Heart left ventricle (tissue), 16 donors: ENCODE measurements around the gene NALCN. TPM values are rescaled to one million over a fixed set of nuclear protein-coding genes. Genes with fewer than 3 reads are reported as not detected.

Experiments
- ATAC-seq, 4 donors: fragments of 200-7000 bp; cut with Tn5 transposase; one replicate each; pipeline ENCODE4 v1.9.1; 2020 to 2022; ENCODE audit warnings: moderate library complexity in 4 of 4, mild to moderate bottlenecking in 3 of 4, moderate number of reproducible peaks in 1 of 4
- DNase-seq, 5 donors: peaks; one replicate each; pipeline ENCODE4 v3.0.0-alpha.2; 2020
- H3K27ac ChIP-seq, 12 donors: fragments of 200-600 bp; sonication (generic) in 4 of 12; one replicate each; pipeline versions ENCODE4 v1.5.0 to v1.8.0; 2016 to 2022; ENCODE audit warnings: mild to moderate bottlenecking in 2 of 12
- H3K27me3 ChIP-seq, 9 donors: fragments of 200-600 bp; sonication (generic) in 2 of 9; one replicate each; pipeline versions ENCODE4 v1.5.1 to v1.8.0; 2016 to 2022; ENCODE audit warnings: mild to moderate bottlenecking in 3 of 9
- H3K36me3 ChIP-seq, 9 donors: fragments of 200-600 bp; sonication (generic) in 2 of 9; one replicate each; pipeline versions ENCODE4 v1.5.0 to v1.8.0; 2018 to 2022; ENCODE audit warnings: mild to moderate bottlenecking in 2 of 9
- H3K4me1 ChIP-seq, 12 donors: fragments of 200-600 bp; sonication (generic) in 4 of 12; one replicate each; pipeline versions ENCODE4 v1.5.0 to v1.8.0; 2016 to 2022; ENCODE audit warnings: mild to moderate bottlenecking in 3 of 12
- H3K4me3 ChIP-seq, 12 donors: fragments of 200-600 bp; sonication (generic) in 4 of 12; one replicate each; pipeline versions ENCODE4 v1.5.0 to v1.8.0; 2017 to 2022; ENCODE audit warnings: mild to moderate bottlenecking in 9 of 12, moderate library complexity in 4 of 12
- H3K9me3 ChIP-seq, 12 donors: fragments of 200-600 bp; sonication (generic) in 4 of 12; one replicate each; pipeline versions ENCODE4 v1.5.0 to v1.8.0; 2016 to 2022; ENCODE audit warnings: mild to moderate bottlenecking in 1 of 12
- POLR2A ChIP-seq, 2 donors: fragments of 450-650 bp; IDR thresholded peaks; one replicate each; pipeline ENCODE4 v1.6.1; 2017; ENCODE audit warnings: antibody characterized with exemption in 2 of 2, mild to moderate bottlenecking in 2 of 2, moderate library complexity in 2 of 2
- WGBS, 4 donors: extraction: QIAGEN DNeasy Blood & Tissue Kit in 2 of 4; methylation state at CpG; one replicate each; pipeline versions ENCODE4 v1.1.5 to v1.1.7; 2013 to 2018; 5-methylcytosine and 5-hydroxymethylcytosine counted together
- intact Hi-C, 10 donors: fragments of 100-400 bp; cut with DNase I; formaldehyde crosslinking; loops; one replicate each; pipeline versions ENCODE4 v1.11.1 to v1.14.2; 2022
- long read RNA-seq, 3 donors: library from polyadenylated mRNA; unstranded; transcript quantifications; one replicate each; pipeline ENCODE4 v2.0.0, GENCODE V29; 2020 to 2021
- polyA plus RNA-seq, 2 donors: library from polyadenylated mRNA; stranded (reverse); fragments of 200-250 nt; gene quantifications; one replicate each; pipeline ENCODE4 v1.2.3, GENCODE V29; 2013
- total RNA-seq, 9 donors: library from RNA; depleted of rRNA in 2 of 9; stranded (reverse); fragments of >200 nt in 2 of 9; fragmentation: NEBNext Ultra II Directional in 3 of 9; extraction: Animal tissue kit (Norgen Biotek cat#: 25700) in 3 of 9; gene quantifications; one replicate each; pipeline versions ENCODE4 v1.1.0 to v1.2.4, GENCODE V29; 2016 to 2023
- TF ChIP-seq, protein P1 (sequence below), 12 donors: fragments of 200-600 bp; sonication (generic) in 4 of 12; IDR thresholded peaks; one replicate each; pipeline versions ENCODE4 v1.5.0 to v1.8.0; 2018 to 2022; ENCODE audit warnings: antibody characterized with exemption in 12 of 12, mild to moderate bottlenecking in 5 of 12
- donor health status: ischemic (EF 13 %, LVEDD 7.1; RV severe dilation, severe dysfunction).
- donor health status: healthy with polysubstance abuse.
- donor health status: DM: no; HTN: yes; CAD: no.
- donor health status: DM: no; HTN: no; CAD: no.
- donor health status: ischemic (EF 25% LVEDD 6.9; RV normal size, moderate dysfunction).
- donor health status: ischemic (EF 25% LVEDD 5.7; RV mildly dilated, moderate dysfunction).
- donor health status: healthy.
- donor health status: DM: yes; HTN: yes; CAD: no.
- donor health status: ischemic (EF 35%, LVEDD 5.7; RV mildly dilated, moderate dysfunction).
- donor health status: nonischemic (EF 11% LVEDD 7.7; RV severe dilation, severe dysfunction).
- donor health status: DM: yes; HTN: yes; CAD: no.
- donor health status: PGD.
- donor health status: ischemic (EF 29% LVEDD 5.4; RV normal size, mild dysfunction).
- donor health status: nonischemic (EF 23%, LVEDD 6.1; RV moderate dilation, normal function).

The NALCN gene
- total RNA-seq (10 to 100 TPM in 1 of 9 donors, 1 to 10 TPM in 8; 5.2 to 11.4 (median 6.9) TPM), polyA plus RNA-seq (1 to 10 TPM in 1 of 2 donors, not detected in 1; 1.9 TPM)
- long read RNA-seq, donor 1, full-length matches to known transcripts, result 1 of 9 reads
- long read RNA-seq, donor 1, partial matches to known transcripts, result 3 of 9 reads
- long read RNA-seq, donor 1, other reads (novel, unspliced or antisense), result 5 of 9 reads
- long read RNA-seq, donor 2, partial matches to known transcripts, result 5 of 13 reads
- long read RNA-seq, donor 2, other reads (novel, unspliced or antisense), result 6 of 13 reads
- long read RNA-seq, donor 3, partial matches to known transcripts, result 0 of 1 reads
- long read RNA-seq, donor 3, other reads (novel, unspliced or antisense), result 1 of 1 reads

DNA sequence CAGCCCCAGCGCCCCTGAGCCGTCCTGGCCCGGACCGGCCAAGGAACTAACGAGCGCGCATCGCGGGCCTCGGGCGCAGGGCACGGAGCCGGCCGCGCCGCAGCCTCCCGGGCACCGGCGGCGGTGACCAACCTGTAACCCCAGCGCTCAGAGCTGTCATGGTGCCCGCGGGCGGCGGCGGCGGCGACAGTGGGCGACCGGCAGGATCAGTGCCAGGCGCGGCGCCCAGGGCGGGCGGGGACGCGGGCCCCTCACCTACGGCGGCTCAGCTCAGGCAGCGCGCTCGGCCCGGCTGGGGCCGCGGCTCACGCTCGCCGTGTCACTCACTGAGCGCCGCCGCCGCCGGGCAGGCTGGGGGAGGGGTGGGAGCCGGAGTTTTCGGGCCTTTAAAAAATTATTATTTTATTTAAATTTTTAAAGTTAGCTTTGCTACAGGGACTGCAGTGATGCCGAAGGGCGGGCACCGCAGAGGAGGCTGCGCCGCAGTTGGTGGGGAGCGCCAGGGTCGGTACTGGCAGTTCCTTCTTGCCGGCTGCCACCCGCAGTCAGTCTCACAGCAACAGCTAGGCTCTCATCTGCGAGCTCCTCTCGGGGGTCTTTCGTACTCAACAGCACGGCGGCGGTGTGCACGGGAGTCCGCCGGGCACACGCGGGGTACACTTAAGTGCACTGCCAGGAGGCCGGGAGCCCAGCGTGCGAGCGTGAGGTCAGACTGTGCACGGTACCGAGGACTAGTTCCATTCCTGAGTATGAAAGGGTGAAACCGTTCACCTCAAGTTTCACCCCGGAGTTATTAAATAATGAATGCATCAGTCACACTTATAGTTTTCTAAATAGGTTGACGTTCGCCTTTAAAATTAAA, at the start of gene NALCN:
TSS of gene NALCN (minus strand) at position 328 of the 862 bp plus-strand sequence. CDS start 17,382 bp downstream, outside the sequence.
- Histone ChIP-seq H3K36me3 (no peaks in the 10 kb centered on the region), H3K9me3 (no peaks in the 10 kb centered on the region), H3K4me1 (peaks cover 0 to 21% (median 0%) of the 10 kb centered on the region in 12 donors), H3K27ac (peak within 1 kb of the TSS in 11 of 12 donors; percentile 28 to 88 (median 73)), H3K4me3 (peak within 1 kb of the TSS; percentile 43 to 86 (median 64)), H3K27me3 (peaks cover 0 to 29% (median 5%) of the 10 kb centered on the region in 9 donors)
- WGBS, 4 donors, result 1 to 2% (median 1%) methylated on average over 60 to 85 of the region's 85 CpGs
- DNase-seq (peak; percentile 15 to 64 (median 43)), ATAC-seq (peak; percentile 48 to 95 (median 89))
- TF ChIP-seq, protein P1, sequence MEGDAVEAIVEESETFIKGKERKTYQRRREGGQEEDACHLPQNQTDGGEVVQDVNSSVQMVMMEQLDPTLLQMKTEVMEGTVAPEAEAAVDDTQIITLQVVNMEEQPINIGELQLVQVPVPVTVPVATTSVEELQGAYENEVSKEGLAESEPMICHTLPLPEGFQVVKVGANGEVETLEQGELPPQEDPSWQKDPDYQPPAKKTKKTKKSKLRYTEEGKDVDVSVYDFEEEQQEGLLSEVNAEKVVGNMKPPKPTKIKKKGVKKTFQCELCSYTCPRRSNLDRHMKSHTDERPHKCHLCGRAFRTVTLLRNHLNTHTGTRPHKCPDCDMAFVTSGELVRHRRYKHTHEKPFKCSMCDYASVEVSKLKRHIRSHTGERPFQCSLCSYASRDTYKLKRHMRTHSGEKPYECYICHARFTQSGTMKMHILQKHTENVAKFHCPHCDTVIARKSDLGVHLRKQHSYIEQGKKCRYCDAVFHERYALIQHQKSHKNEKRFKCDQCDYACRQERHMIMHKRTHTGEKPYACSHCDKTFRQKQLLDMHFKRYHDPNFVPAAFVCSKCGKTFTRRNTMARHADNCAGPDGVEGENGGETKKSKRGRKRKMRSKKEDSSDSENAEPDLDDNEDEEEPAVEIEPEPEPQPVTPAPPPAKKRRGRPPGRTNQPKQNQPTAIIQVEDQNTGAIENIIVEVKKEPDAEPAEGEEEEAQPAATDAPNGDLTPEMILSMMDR (IDR thresholded peaks at IDR 0.05), result no peak
- no peak for TF ChIP-seq POLR2A (IDR thresholded peaks at IDR 0.05)
- intact Hi-C loops, result loop anchor here in 1 of 10 donors (5.0 kb wide), 1 partner anchor 71 kb away; no protein-coding TSS in a partner anchor

DNA sequence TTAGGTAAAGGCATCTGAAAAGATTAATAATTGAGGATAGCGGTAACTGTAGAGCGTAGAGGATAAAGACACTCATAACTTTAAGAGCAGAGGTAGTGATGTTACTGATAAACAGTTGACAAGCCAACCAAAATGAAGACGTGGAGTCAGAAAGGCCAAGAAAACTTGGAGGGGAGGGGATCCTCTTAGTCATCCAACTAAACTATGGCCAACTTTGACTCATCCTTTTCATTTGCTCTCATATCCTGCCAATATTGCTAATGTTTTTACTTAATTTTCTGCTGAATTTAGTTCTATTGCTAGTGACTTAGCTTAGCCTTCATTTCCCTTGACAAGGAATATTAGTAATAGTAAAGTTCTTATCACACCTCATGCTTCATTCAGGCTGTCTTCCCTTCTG, 49.6 kb upstream of the NALCN start:
- Histone ChIP-seq H3K27me3 (no peaks in the 10 kb centered on the region), H3K4me3 (no peak overlapping the region), H3K27ac (no peak overlapping the region), H3K4me1 (no peaks in the 10 kb centered on the region), H3K9me3 (no peaks in the 10 kb centered on the region), H3K36me3 (no peaks in the 10 kb centered on the region)
- TF ChIP-seq, protein P1 (IDR thresholded peaks at IDR 0.05), result no peak
- no peak for TF ChIP-seq POLR2A (IDR thresholded peaks at IDR 0.05)
- DNase-seq (no peak), ATAC-seq (no peak)
- 78 to 85% (median 80%) methylated on average over 3 of the region's 3 CpGs for WGBS, 4 donors
- intact Hi-C loops, result no loop called here

DNA sequence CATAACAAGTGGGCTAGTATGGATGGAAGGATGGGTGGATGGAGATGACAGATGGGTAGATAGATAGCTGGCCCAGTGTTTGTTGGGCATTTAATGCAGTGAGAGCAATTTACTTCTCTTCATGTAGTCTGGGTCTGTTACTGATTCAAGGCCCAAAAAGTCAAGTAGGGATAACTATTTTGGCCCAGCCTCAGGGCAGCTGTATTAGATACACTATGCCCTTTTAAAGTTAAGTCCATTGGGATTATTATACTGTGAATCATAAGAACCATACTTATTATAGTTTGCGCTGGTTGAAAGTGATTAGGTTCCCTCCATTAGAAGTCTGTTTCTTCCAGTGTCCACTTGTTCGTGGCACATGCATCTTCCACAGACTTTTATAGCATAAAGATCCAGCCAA, 40.9 kb upstream of the NALCN start:
- 87 to 96% (median 88%) methylated on average over 2 of the region's 2 CpGs for WGBS, 4 donors
- no peak for ATAC-seq
- Histone ChIP-seq H3K27me3 (peaks cover 0 to 5% (median 0%) of the 10 kb centered on the region in 9 donors), H3K9me3 (no peaks in the 10 kb centered on the region), H3K27ac (no peak overlapping the region), H3K4me1 (peaks cover 0 to 7% (median 0%) of the 10 kb centered on the region in 12 donors), H3K36me3 (no peaks in the 10 kb centered on the region), H3K4me3 (no peak overlapping the region)
- intact Hi-C loops, result loop anchor here in 2 of 10 donors (10.0 kb wide), 2 partner anchors 302 to 312 kb away; no protein-coding TSS in a partner anchor
- TF ChIP-seq POLR2A (IDR thresholded peaks at IDR 0.05), result no peak
- TF ChIP-seq, protein P1 (IDR thresholded peaks at IDR 0.05), result no peak
- DNase-seq, result no peak
